ENCODE measurements around the gene RNF152. TPM values are rescaled to one million over a fixed set of nuclear protein-coding genes. Genes with fewer than 3 reads are reported as not detected.
"Not testable (repeated sequence)": the region's sequence is repeated elsewhere in the genome, so short reads cannot be mapped to it uniquely, and the experiment has no call there.

RNF152 gene
- total RNA-seq, 4 donors from 2014 or later: 1.7 to 6.8 (median 4.4) TPM

DNA sequence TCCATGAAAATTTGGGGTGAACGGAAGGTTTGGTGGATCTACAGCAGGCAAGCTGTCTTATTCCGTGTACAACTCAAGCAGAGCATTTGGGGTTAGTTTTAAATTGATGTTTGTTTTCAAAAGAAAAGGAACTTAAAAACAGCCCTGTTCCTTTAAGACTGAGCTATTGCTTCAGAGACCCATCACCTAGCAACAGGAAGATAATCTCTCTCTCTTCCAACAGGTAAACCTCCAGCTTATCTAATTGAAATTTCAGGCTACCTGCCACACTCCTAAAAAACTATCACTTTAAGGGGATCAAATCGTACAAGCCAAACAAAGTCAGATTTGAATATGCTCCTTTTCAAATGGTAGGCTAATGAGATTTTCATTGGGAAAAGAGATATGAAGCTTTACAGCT, 101.8 kb downstream of the RNF152 start:
- no peaks in the 10 kb centered on the region for H3K27me3 ChIP-seq
- no peak overlapping the region for H3K27ac ChIP-seq
- H3K36me3 ChIP-seq: no peaks in the 10 kb centered on the region
- H3K4me1 ChIP-seq: no peaks in the 10 kb centered on the region
- intact Hi-C loops (cut with DNase I; ENCODE audit: low total_unique reads) (no loop called here), in situ Hi-C loops (cut with MboI; ENCODE audit: low sequenced_read_pairs in 4 of 4) (no loop called here)
- TF ChIP-seq POLR2A (IDR thresholded peaks at IDR 0.05): no peak
- TF ChIP-seq, protein P1, sequence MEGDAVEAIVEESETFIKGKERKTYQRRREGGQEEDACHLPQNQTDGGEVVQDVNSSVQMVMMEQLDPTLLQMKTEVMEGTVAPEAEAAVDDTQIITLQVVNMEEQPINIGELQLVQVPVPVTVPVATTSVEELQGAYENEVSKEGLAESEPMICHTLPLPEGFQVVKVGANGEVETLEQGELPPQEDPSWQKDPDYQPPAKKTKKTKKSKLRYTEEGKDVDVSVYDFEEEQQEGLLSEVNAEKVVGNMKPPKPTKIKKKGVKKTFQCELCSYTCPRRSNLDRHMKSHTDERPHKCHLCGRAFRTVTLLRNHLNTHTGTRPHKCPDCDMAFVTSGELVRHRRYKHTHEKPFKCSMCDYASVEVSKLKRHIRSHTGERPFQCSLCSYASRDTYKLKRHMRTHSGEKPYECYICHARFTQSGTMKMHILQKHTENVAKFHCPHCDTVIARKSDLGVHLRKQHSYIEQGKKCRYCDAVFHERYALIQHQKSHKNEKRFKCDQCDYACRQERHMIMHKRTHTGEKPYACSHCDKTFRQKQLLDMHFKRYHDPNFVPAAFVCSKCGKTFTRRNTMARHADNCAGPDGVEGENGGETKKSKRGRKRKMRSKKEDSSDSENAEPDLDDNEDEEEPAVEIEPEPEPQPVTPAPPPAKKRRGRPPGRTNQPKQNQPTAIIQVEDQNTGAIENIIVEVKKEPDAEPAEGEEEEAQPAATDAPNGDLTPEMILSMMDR (IDR thresholded peaks at IDR 0.05 in 4 of 5, conservative IDR thresholded peaks at IDR 0.05 in 1 of 5): no peak
- H3K9me3 ChIP-seq: no peaks in the 10 kb centered on the region
- ATAC-seq (no peak), DNase-seq (no peak)
- H3K4me3 ChIP-seq: no peak overlapping the region

DNA sequence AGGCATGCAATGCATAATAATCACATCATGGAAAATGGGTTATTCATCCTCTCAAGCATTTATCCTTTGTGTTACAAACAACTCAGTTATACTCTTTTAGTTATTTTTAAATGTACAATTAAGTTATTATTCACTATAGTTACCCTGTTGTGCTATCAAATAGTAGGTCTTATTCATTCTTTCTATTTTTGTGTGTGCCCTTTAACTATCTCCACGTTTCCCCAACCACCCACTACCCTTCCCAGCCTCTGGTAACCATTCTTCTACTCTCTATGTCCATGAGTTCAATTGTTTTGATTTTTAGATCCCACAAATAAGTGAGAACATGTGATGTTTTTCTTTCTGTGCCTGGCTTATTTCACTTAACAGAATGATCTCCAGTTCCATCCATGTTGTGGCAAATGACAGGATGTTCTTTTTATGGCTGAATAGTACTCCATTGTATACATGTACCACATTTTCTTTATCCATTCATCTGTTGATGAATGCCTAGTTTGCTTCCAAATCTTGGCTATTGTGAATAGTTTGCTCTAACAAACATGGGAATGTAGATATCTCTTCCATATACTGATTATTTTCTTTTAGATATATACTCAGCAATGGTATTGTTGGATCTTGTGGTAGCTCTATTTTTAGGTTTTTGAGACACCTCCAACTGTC, 105.7 kb downstream of the RNF152 start:
- H3K4me3 ChIP-seq; in situ Hi-C loops (cut with MboI; ENCODE audit: low sequenced_read_pairs in 4 of 4); H3K27me3 ChIP-seq; ATAC-seq; H3K36me3 ChIP-seq; DNase-seq; H3K27ac ChIP-seq; H3K9me3 ChIP-seq; intact Hi-C loops (cut with DNase I; ENCODE audit: low total_unique reads); H3K4me1 ChIP-seq: not testable (repeated sequence)

- no peak for ATAC-seq
- no peak for TF ChIP-seq POLR2A (IDR thresholded peaks at IDR 0.05)
- TF ChIP-seq, protein P1 (IDR thresholded peaks at IDR 0.05 in 4 of 5, conservative IDR thresholded peaks at IDR 0.05 in 1 of 5): no peak
- no peak overlapping the region for H3K27ac ChIP-seq
- no peaks in the 10 kb centered on the region for H3K27me3 ChIP-seq
- no peaks in the 10 kb centered on the region for H3K9me3 ChIP-seq
- in situ Hi-C loops (cut with MboI; ENCODE audit: low sequenced_read_pairs in 4 of 4): no loop called here
- no peaks in the 10 kb centered on the region for H3K4me1 ChIP-seq
- intact Hi-C loops (cut with DNase I; ENCODE audit: low total_unique reads): no loop called here
- H3K4me3 ChIP-seq: no peak overlapping the region
- H3K36me3 ChIP-seq: no peaks in the 10 kb centered on the region
- DNase-seq: no peak
These were observed 107.2 kb downstream of the RNF152 start for GRCh38 chr18:61785588-61785987.

GRCh38 chr18:61784834-61785233, 108.0 kb downstream of the RNF152 start:
- H3K27me3 ChIP-seq: no peaks in the 10 kb centered on the region
- intact Hi-C loops (cut with DNase I; ENCODE audit: low total_unique reads) (no loop called here), in situ Hi-C loops (cut with MboI; ENCODE audit: low sequenced_read_pairs in 4 of 4) (no loop called here)
- ATAC-seq (no peak), DNase-seq (no peak)
- H3K9me3 ChIP-seq: no peaks in the 10 kb centered on the region
- H3K27ac ChIP-seq: no peak overlapping the region
- TF ChIP-seq, protein P1 (IDR thresholded peaks at IDR 0.05 in 4 of 5, conservative IDR thresholded peaks at IDR 0.05 in 1 of 5): no peak
- no peak for TF ChIP-seq POLR2A (IDR thresholded peaks at IDR 0.05)
- H3K4me3 ChIP-seq: no peak overlapping the region
- no peaks in the 10 kb centered on the region for H3K4me1 ChIP-seq
- no peaks in the 10 kb centered on the region for H3K36me3 ChIP-seq

DNA sequence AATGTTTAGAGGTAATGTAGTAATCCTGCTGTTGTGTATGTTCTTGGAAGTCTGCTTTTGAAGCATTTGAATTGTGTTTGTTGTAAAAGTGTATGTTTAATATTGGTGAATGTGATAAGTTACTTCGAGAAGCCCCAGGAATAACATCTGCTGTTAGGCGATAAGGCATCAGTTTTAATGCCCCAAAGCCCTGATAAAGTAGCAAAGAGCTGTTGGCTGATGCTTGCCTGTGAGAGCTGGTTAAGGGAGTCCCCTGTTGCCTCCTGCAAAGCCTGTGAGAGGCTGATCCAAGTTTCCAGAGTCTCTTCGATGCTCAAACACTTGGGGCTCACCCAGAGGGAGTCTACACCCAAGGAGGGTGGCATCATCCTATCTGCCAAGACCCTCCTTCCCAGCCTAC, 110.3 kb downstream of the RNF152 start:
- Histone ChIP-seq H3K36me3 (no peaks in the 10 kb centered on the region), H3K27ac (no peak overlapping the region), H3K27me3 (no peaks in the 10 kb centered on the region), H3K4me1 (no peaks in the 10 kb centered on the region), H3K9me3 (peaks cover 0 to 4% (median 0%) of the 10 kb centered on the region in 3 donors), H3K4me3 (no peak overlapping the region)
- intact Hi-C loops (cut with DNase I; ENCODE audit: low total_unique reads): no loop called here
- in situ Hi-C loops (cut with MboI; ENCODE audit: low sequenced_read_pairs in 4 of 4): no loop called here
- TF ChIP-seq, protein P1 (IDR thresholded peaks at IDR 0.05 in 4 of 5, conservative IDR thresholded peaks at IDR 0.05 in 1 of 5): no peak
- TF ChIP-seq POLR2A (IDR thresholded peaks at IDR 0.05): no peak
- DNase-seq: no peak
- ATAC-seq: no peak

- H3K9me3 ChIP-seq; H3K4me3 ChIP-seq; H3K4me1 ChIP-seq; ATAC-seq; in situ Hi-C loops (cut with MboI; ENCODE audit: low sequenced_read_pairs in 4 of 4); H3K27me3 ChIP-seq; H3K27ac ChIP-seq; intact Hi-C loops (cut with DNase I; ENCODE audit: low total_unique reads); H3K36me3 ChIP-seq; DNase-seq: not testable (repeated sequence)
These were observed 116.6 kb downstream of the RNF152 start for GRCh38 chr18:61776201-61776600.

Data from gastrocnemius medialis (tissue), 4 donors.